ENCODE measurements around the gene EBLN1. TPM values are rescaled to one million over a fixed set of nuclear protein-coding genes. Genes with fewer than 3 reads are reported as not detected.

Gene EBLN1
- total RNA-seq, 1 experiment from 2014 or later = not detected

DNA sequence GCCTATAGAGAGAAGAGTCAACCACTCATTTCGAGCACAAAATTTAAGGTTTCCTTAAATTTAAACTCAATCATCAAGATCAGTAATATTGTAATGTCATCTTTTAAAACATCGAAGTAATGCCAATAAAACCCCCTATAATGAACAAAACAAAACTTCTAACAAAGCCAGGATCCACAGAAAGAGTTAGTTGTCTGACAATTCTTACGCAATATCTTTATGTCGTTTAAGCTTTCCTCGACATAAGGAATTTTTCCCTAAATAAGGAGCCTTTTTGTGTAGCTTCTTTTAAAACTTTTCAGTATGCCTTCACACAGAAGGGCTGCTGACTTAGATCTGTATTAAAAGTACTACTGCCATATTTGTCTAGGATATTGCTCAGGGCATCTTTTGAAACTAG lies 7.5 kb downstream of the EBLN1 start:
- DNase-seq (ENCODE audit: unreplicated experiment) = no peak
- Mint-ChIP-seq H3K4me3 (ENCODE audit: unreplicated experiment) (no peak overlapping the region), H3K9me3 (ENCODE audit: unreplicated experiment) (no peaks in the 10 kb centered on the region), H3K27ac (ENCODE audit: low read depth, unreplicated experiment) (no peak overlapping the region), H3K27me3 (ENCODE audit: insufficient read depth, unreplicated experiment) (no peaks in the 10 kb centered on the region), H3K36me3 (ENCODE audit: insufficient read depth, unreplicated experiment) (no peaks in the 10 kb centered on the region), H3K4me1 (ENCODE audit: insufficient read depth, unreplicated experiment) (no peaks in the 10 kb centered on the region)
- intact Hi-C loops (cut with micrococcal nuclease) = no loop called here
- ChIA-PET CTCF (no interaction called here), POLR2A (no interaction called here)
- BruUV-seq (replicated peaks) = no TSS peak
- TF ChIP-seq, protein P1, sequence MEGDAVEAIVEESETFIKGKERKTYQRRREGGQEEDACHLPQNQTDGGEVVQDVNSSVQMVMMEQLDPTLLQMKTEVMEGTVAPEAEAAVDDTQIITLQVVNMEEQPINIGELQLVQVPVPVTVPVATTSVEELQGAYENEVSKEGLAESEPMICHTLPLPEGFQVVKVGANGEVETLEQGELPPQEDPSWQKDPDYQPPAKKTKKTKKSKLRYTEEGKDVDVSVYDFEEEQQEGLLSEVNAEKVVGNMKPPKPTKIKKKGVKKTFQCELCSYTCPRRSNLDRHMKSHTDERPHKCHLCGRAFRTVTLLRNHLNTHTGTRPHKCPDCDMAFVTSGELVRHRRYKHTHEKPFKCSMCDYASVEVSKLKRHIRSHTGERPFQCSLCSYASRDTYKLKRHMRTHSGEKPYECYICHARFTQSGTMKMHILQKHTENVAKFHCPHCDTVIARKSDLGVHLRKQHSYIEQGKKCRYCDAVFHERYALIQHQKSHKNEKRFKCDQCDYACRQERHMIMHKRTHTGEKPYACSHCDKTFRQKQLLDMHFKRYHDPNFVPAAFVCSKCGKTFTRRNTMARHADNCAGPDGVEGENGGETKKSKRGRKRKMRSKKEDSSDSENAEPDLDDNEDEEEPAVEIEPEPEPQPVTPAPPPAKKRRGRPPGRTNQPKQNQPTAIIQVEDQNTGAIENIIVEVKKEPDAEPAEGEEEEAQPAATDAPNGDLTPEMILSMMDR (IDR thresholded peaks at IDR 0.05; ENCODE audit: unreplicated experiment) = no peak

GRCh38 chr10:22193945-22194344 lies 23.9 kb downstream of the EBLN1 start:
- Mint-ChIP-seq H3K27me3 (ENCODE audit: insufficient read depth, unreplicated experiment) (no peaks in the 10 kb centered on the region), H3K4me3 (ENCODE audit: unreplicated experiment) (no peak overlapping the region), H3K36me3 (ENCODE audit: insufficient read depth, unreplicated experiment) (no peaks in the 10 kb centered on the region), H3K9me3 (ENCODE audit: unreplicated experiment) (no peaks in the 10 kb centered on the region), H3K4me1 (ENCODE audit: insufficient read depth, unreplicated experiment) (no peaks in the 10 kb centered on the region), H3K27ac (ENCODE audit: low read depth, unreplicated experiment) (no peak overlapping the region)
- intact Hi-C loops (cut with micrococcal nuclease) = no loop called here
- TF ChIP-seq, protein P1 (IDR thresholded peaks at IDR 0.05; ENCODE audit: unreplicated experiment) = no peak
- DNase-seq (ENCODE audit: unreplicated experiment) = no peak
- ChIA-PET POLR2A (no interaction called here), CTCF (interaction anchor here (0.6 to 1.2 kb wide), 4 partner anchors 10 to 486 kb away, joined by 3 to 4 read pairs (median 3); no protein-coding TSS in a partner anchor)
- no TSS peak for BruUV-seq (replicated peaks)

DNA sequence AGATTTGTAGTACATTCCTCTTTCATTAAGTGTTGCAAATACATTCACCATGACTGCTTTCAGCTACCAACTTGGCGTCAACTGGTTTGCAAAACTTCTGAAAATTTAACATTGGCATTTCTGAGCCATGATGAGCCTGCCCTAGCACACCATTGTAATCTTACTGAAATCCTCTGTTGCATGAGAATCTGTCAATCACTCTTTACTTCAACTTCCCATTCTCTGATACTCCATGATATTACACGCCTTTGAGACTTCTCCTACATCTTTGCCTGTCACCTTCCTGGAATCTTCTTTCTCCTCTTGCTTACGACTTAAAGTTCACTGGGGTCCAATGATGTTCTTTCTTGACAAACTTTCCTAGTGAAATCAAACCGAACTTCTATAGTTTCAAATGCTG lies 32.2 kb downstream of the EBLN1 start:
- Mint-ChIP-seq H3K27ac (ENCODE audit: low read depth, unreplicated experiment) (no peak overlapping the region), H3K4me3 (ENCODE audit: unreplicated experiment) (no peak overlapping the region), H3K36me3 (ENCODE audit: insufficient read depth, unreplicated experiment) (no peaks in the 10 kb centered on the region), H3K27me3 (ENCODE audit: insufficient read depth, unreplicated experiment) (peaks cover 26% of the 10 kb centered on the region), H3K4me1 (ENCODE audit: insufficient read depth, unreplicated experiment) (no peaks in the 10 kb centered on the region), H3K9me3 (ENCODE audit: unreplicated experiment) (peaks cover 7% of the 10 kb centered on the region)
- intact Hi-C loops (cut with micrococcal nuclease) = no loop called here
- ChIA-PET POLR2A (no interaction called here), CTCF (no interaction called here)
- no peak for DNase-seq (ENCODE audit: unreplicated experiment)
- TF ChIP-seq, protein P1 (IDR thresholded peaks at IDR 0.05; ENCODE audit: unreplicated experiment) = no peak
- BruUV-seq (replicated peaks) = no TSS peak

GRCh38 chr10:22183771-22184461 lies 33.9 kb downstream of the EBLN1 start:
- DNase-seq (ENCODE audit: unreplicated experiment) = peak; percentile 39
- CTCF ChIA-PET = interaction anchor here (0.8 to 1.5 kb wide), 2 partner anchors 10 to 11 kb away, joined by 3 to 4 read pairs; no protein-coding TSS in a partner anchor
- TF ChIP-seq, protein P1 (IDR thresholded peaks at IDR 0.05; ENCODE audit: unreplicated experiment) = no peak

More at GRCh38 chr10:22183771-22184461, 33.9 kb downstream of the EBLN1 start:
- intact Hi-C loops (cut with micrococcal nuclease) = no loop called here
- POLR2A ChIA-PET = interaction anchor here (0.6 to 1.0 kb wide), 2 partner anchors 23 to 534 kb away, joined by 3 to 4 read pairs; no protein-coding TSS in a partner anchor
- Mint-ChIP-seq H3K9me3 (ENCODE audit: unreplicated experiment) (peaks cover 7% of the 10 kb centered on the region), H3K27ac (ENCODE audit: low read depth, unreplicated experiment) (peak overlapping the region; percentile 1), H3K36me3 (ENCODE audit: insufficient read depth, unreplicated experiment) (no peaks in the 10 kb centered on the region), H3K4me3 (ENCODE audit: unreplicated experiment) (no peak overlapping the region), H3K4me1 (ENCODE audit: insufficient read depth, unreplicated experiment) (no peaks in the 10 kb centered on the region), H3K27me3 (ENCODE audit: insufficient read depth, unreplicated experiment) (peaks cover 26% of the 10 kb centered on the region)
- BruUV-seq (replicated peaks) = no TSS peak
